HEK293 (cell line): Measurements from ENCODE around the gene STK11.
A peak's percentile ranks its signal among the peaks of the same experiment; 100 is the strongest.

Source experiments
- BCL6B ChIP-seq: fragments of 450-650 bp; formaldehyde crosslinking; IDR thresholded peaks from 2 replicates; pipeline ENCODE4 v1.5.1; 2017; ENCODE audit warnings: missing biosample characterization, missing genetic modification characterization
- EGR2 ChIP-seq: fragments of 450-650 bp; formaldehyde crosslinking; IDR thresholded peaks from 2 replicates; pipeline ENCODE4 v1.5.1; 2016; ENCODE audit warnings: low read depth, missing biosample characterization, missing genetic modification characterization
- ELK4 ChIP-seq: IDR thresholded peaks from 2 replicates; pipeline ENCODE4 v1.6.1; 2011; ENCODE audit warnings: mild to moderate bottlenecking, low read depth, low read length, borderline replicate concordance
- GLIS2 ChIP-seq: fragments of 450-650 bp; formaldehyde crosslinking; IDR thresholded peaks from 2 replicates; pipeline ENCODE4 v1.5.1; 2016; ENCODE audit warnings: missing biosample characterization, missing genetic modification characterization
- INSM2 ChIP-seq: fragments of 450-650 bp; formaldehyde crosslinking; IDR thresholded peaks from 2 replicates; pipeline ENCODE4 v1.5.1; 2016; ENCODE audit warnings: missing biosample characterization, missing genetic modification characterization
- KLF9 ChIP-seq: fragments of 450-650 bp; formaldehyde crosslinking; IDR thresholded peaks from 2 replicates; pipeline ENCODE4 v1.5.1; 2016; ENCODE audit warnings: missing biosample characterization, missing genetic modification characterization, low read depth
- SALL2 ChIP-seq: fragments of 450-650 bp; formaldehyde crosslinking; IDR thresholded peaks from 2 replicates; pipeline ENCODE4 v1.5.0; 2017; ENCODE audit warnings: missing biosample characterization, mild to moderate bottlenecking, missing genetic modification characterization, borderline replicate concordance
- SCRT2 ChIP-seq: fragments of 450-650 bp; formaldehyde crosslinking; IDR thresholded peaks from 2 replicates; pipeline ENCODE4 v1.5.1; 2016; ENCODE audit warnings: missing biosample characterization, missing genetic modification characterization
- SETDB1 ChIP-seq: IDR thresholded peaks from one replicate; pipeline ENCODE4 v1.6.1; 2017; ENCODE audit warnings: mild to moderate bottlenecking, low read length, moderate library complexity, mixed read lengths; ENCODE audit not compliant: insufficient read length
- SP7 ChIP-seq: fragments of 450-650 bp; formaldehyde crosslinking; IDR thresholded peaks from 2 replicates; pipeline ENCODE4 v1.5.1; 2016; ENCODE audit warnings: missing biosample characterization, missing genetic modification characterization
- YY2 ChIP-seq: fragments of 450-650 bp; formaldehyde crosslinking; IDR thresholded peaks from 2 replicates; pipeline ENCODE4 v1.5.1; 2016; ENCODE audit warnings: missing biosample characterization, missing genetic modification characterization
- ZBTB10 ChIP-seq: fragments of 450-650 bp; formaldehyde crosslinking; IDR thresholded peaks from 2 replicates; pipeline ENCODE4 v1.5.1; 2016; ENCODE audit warnings: missing biosample characterization, missing genetic modification characterization
- ZBTB20 ChIP-seq: fragments of 450-650 bp; formaldehyde crosslinking; IDR thresholded peaks from 2 replicates; pipeline ENCODE4 v1.5.1; 2016; ENCODE audit warnings: missing biosample characterization, missing genetic modification characterization
- ZBTB48 ChIP-seq: fragments of 450-650 bp; formaldehyde crosslinking; IDR thresholded peaks from 2 replicates; pipeline ENCODE4 v1.5.1; 2016; ENCODE audit warnings: missing biosample characterization, missing genetic modification characterization
- ZBTB8A ChIP-seq: fragments of 450-650 bp; formaldehyde crosslinking; IDR thresholded peaks from 2 replicates; pipeline ENCODE4 v1.5.1; 2016; ENCODE audit warnings: missing biosample characterization, missing genetic modification characterization
- ZIC2 ChIP-seq: fragments of 450-650 bp; formaldehyde crosslinking; IDR thresholded peaks from 2 replicates; pipeline ENCODE4 v1.5.1; 2016; ENCODE audit warnings: missing biosample characterization, missing genetic modification characterization
- ZNF184 ChIP-seq: fragments of 450-650 bp; IDR thresholded peaks from 2 replicates; pipeline ENCODE4 v1.5.1; 2018; ENCODE audit warnings: missing biosample characterization, mild to moderate bottlenecking, missing genetic modification characterization
- ZNF2 ChIP-seq: fragments of 450-650 bp; formaldehyde crosslinking; IDR thresholded peaks from 2 replicates; pipeline ENCODE4 v1.5.1; 2016; ENCODE audit warnings: missing biosample characterization, missing genetic modification characterization
- ZNF335 ChIP-seq: fragments of 450-650 bp; formaldehyde crosslinking; conservative IDR thresholded peaks from 2 replicates; pipeline ENCODE4 v1.5.1; 2016; ENCODE audit warnings: missing biosample characterization, missing genetic modification characterization
- ZNF341 ChIP-seq: fragments of 450-650 bp; formaldehyde crosslinking; IDR thresholded peaks from 2 replicates; pipeline ENCODE4; 2016; ENCODE audit warnings: low read depth, missing biosample characterization, missing genetic modification characterization
- ZNF354C ChIP-seq: fragments of 450-650 bp; formaldehyde crosslinking; IDR thresholded peaks from 2 replicates; pipeline ENCODE4 v1.5.1; 2016; ENCODE audit warnings: missing biosample characterization, missing genetic modification characterization, low read depth, borderline replicate concordance
- ZNF398 ChIP-seq: fragments of 450-650 bp; formaldehyde crosslinking; IDR thresholded peaks from 2 replicates; pipeline ENCODE4 v1.5.1; 2017; ENCODE audit warnings: missing biosample characterization, missing genetic modification characterization
- ZNF548 ChIP-seq: fragments of 450-650 bp; formaldehyde crosslinking; IDR thresholded peaks from 2 replicates; pipeline ENCODE4 v1.5.1; 2016; ENCODE audit warnings: missing biosample characterization, missing genetic modification characterization
- ZNF549 ChIP-seq: fragments of 450-650 bp; IDR thresholded peaks from 2 replicates; pipeline ENCODE4 v1.5.1; 2018; ENCODE audit warnings: missing biosample characterization, missing genetic modification characterization, mild to moderate bottlenecking, inconsistent platforms, moderate library complexity
- ZNF692 ChIP-seq: fragments of 450-650 bp; formaldehyde crosslinking; IDR thresholded peaks from 2 replicates; pipeline ENCODE4 v1.5.1; 2016; ENCODE audit warnings: missing biosample characterization, missing genetic modification characterization
- ZNF76 ChIP-seq: fragments of 450-650 bp; formaldehyde crosslinking; IDR thresholded peaks from 2 replicates; pipeline ENCODE4; 2016; ENCODE audit warnings: low read depth, missing biosample characterization, missing genetic modification characterization, borderline replicate concordance
- ZSCAN5A ChIP-seq: fragments of 450-650 bp; formaldehyde crosslinking; IDR thresholded peaks from 2 replicates; pipeline ENCODE4 v1.5.1; 2016; ENCODE audit warnings: missing biosample characterization, missing genetic modification characterization

STK11 gene

GRCh38 chr19:1260749-1261537 is 55.4 kb downstream of the STK11 start (continued):
- TF ChIP-seq ELK4, result no peak
- no peak for TF ChIP-seq SCRT2 (tag by site-specific recombination)
- TF ChIP-seq ZNF184, result no peak
- peak; percentile 65 for TF ChIP-seq ZNF335 (tag by site-specific recombination)
- TF ChIP-seq SETDB1, result no peak
- TF ChIP-seq ZBTB8A (tag by site-specific recombination), result no peak
- TF ChIP-seq ZNF549 (tag by site-specific recombination), result no peak
- no peak for TF ChIP-seq BCL6B
- TF ChIP-seq SALL2 (tag by site-specific recombination), result no peak
- TF ChIP-seq ZNF2 (tag by site-specific recombination), result 0 out of 2 replicates have a peak, but pooled peaks have one; percentile 18
- TF ChIP-seq ZBTB48 (tag by site-specific recombination), result peak; percentile 93
- TF ChIP-seq YY2, result 0 out of 2 replicates have a peak, but pooled peaks have one; percentile 19
- TF ChIP-seq INSM2 (tag by site-specific recombination), result 0 out of 2 replicates have a peak, but pooled peaks have one; percentile 22
- peak; percentile 6; the same call in 1 of the 2 replicates for TF ChIP-seq ZIC2
- TF ChIP-seq ZNF341 (tag by site-specific recombination), result peak; percentile 36; the same call in 1 of the 2 replicates
- 0 out of 2 replicates have a peak, but pooled peaks have one; percentile 17 for TF ChIP-seq ZNF76
- peak; percentile 15 for TF ChIP-seq SP7
- peak; percentile 65 for TF ChIP-seq ZBTB20
- peak; percentile 31; the same call in 1 of the 2 replicates for TF ChIP-seq ZSCAN5A
- TF ChIP-seq ZNF398 (tag by site-specific recombination), result peak; percentile 87
- TF ChIP-seq ZNF548 (tag by site-specific recombination), result no peak
- TF ChIP-seq ZNF354C (tag by site-specific recombination), result no peak
- peak; percentile 36; the same call in 1 of the 2 replicates for TF ChIP-seq ZNF692 (tag by site-specific recombination)
- TF ChIP-seq EGR2 (tag by site-specific recombination), result peak; percentile 82
- peak; percentile 89 for TF ChIP-seq KLF9 (tag by site-specific recombination)
- TF ChIP-seq GLIS2 (tag by site-specific recombination), result peak; percentile 85
- TF ChIP-seq ZBTB10 (tag by site-specific recombination), result peak; percentile 76
